Sigmoid colon (tissue), 7 donors: Measurements from ENCODE around the gene CEMP1. TPM values are rescaled to one million over a fixed set of nuclear protein-coding genes. Genes with fewer than 3 reads are reported as not detected.

Source experiments
- DNase-seq: peaks from one replicate; pipeline ENCODE4 v3.0.0-alpha.2; 2019
- H3K27ac ChIP-seq, 4 donors: fragments of 200-600 bp; sonication (generic); one replicate each; pipeline ENCODE4 v1.5.1; 2016 to 2019; ENCODE audit warnings: mild to moderate bottlenecking in 1 of 4
- H3K27me3 ChIP-seq, 3 donors: fragments of 200-600 bp; sonication (generic); one replicate each; pipeline ENCODE4 v1.5.1; 2019; ENCODE audit warnings: mild to moderate bottlenecking in 1 of 3
- H3K36me3 ChIP-seq, 4 donors: fragments of 200-600 bp; sonication (generic); one replicate each; pipeline ENCODE4 v1.5.1; 2016 to 2019
- H3K4me1 ChIP-seq, 4 donors: fragments of 200-600 bp; sonication (generic); one replicate each; pipeline ENCODE4 v1.5.1; 2017 to 2019
- H3K4me3 ChIP-seq, 4 donors: fragments of 200-600 bp; sonication (generic); one replicate each; pipeline ENCODE4 v1.5.1; 2017 to 2019; ENCODE audit warnings: mild to moderate bottlenecking in 2 of 4, moderate library complexity in 1 of 4
- H3K9me3 ChIP-seq, 4 donors: fragments of 200-600 bp in 3 of 4; sonication (generic) in 3 of 4; one replicate each; pipeline versions ENCODE4 v1.5.1 to v1.6.1; 2013 to 2019
- EP300 ChIP-seq, 4 donors: sonication (generic); formaldehyde crosslinking; IDR thresholded peaks; one replicate each; pipeline ENCODE4 v1.6.1; 2017; ENCODE audit warnings: antibody characterized with exemption in 4 of 4
- POLR2A ChIP-seq, 2 donors: fragments of 450-650 bp; IDR thresholded peaks; one replicate each; pipeline ENCODE4 v1.6.1; 2016; ENCODE audit warnings: antibody characterized with exemption in 2 of 2, mild to moderate bottlenecking in 2 of 2, moderate library complexity in 2 of 2
- POLR2AphosphoS5 ChIP-seq, 4 donors: sonication (generic); formaldehyde crosslinking; IDR thresholded peaks; one replicate each; pipeline ENCODE4 v1.6.1; 2017; ENCODE audit warnings: antibody characterized with exemption in 4 of 4
- WGBS, 2 donors: extraction: QIAGEN DNeasy Blood & Tissue Kit; methylation state at CpG; one replicate each; pipeline ENCODE4 v1.1.7; 2013; 5-methylcytosine and 5-hydroxymethylcytosine counted together
- intact Hi-C: fragments of 100-400 bp; cut with DNase I; formaldehyde crosslinking; loops from one replicate; pipeline ENCODE4 v1.15.1; 2023
- polyA plus RNA-seq, 3 donors: library from polyadenylated mRNA; stranded (reverse); fragments of 200-250 nt; gene quantifications; one replicate each; pipeline ENCODE4 v1.2.3, GENCODE V29; 2013
- total RNA-seq, 4 donors: library from RNA; depleted of rRNA; stranded (reverse); fragments of >200 nt; gene quantifications; one replicate each; pipeline ENCODE4 v1.1.0, GENCODE V29; 2016
- TF ChIP-seq, protein P1 (sequence below), 4 experiments: fragments of 450-650 bp in 3 of 4; fragments of 200-600 bp in 1 of 4; IDR thresholded peaks; one replicate each; pipeline ENCODE4 v1.5.1; 2016 to 2019; ENCODE audit warnings: antibody characterized with exemption in 4 of 4, mild to moderate bottlenecking in 3 of 4, moderate library complexity in 2 of 4
- donor health status: healthy with polysubstance abuse.
- donor health status: Bipolar disorder and iron deficiency.
- donor health status: healthy.

The CEMP1 gene
- total and polyA plus RNA-seq, 7 donors = 0.90 to 1.2 TPM; not detected in 5

DNA sequence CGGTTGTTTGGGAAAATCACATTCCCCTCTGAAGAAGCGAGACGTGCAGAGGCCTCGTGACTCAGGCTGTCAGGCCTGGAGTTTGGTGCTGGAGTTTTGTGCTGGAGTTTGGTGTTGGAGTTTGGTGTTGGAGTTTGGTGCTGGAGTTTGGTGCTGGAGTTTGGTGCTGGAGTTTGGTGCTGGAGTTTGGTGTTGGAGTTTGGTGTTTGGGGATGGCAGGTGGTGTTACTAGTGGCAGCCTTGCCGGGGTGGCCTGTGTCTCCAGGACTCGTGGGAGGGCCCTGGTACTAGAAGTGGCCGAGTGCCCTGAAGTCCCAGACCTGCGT, 43.7 kb downstream of the CEMP1 start:
- no peak for DNase-seq
- WGBS, 2 donors = 59 to 77% methylated on average over 8 of the region's 8 CpGs
- Histone ChIP-seq H3K9me3 (no peaks in the 10 kb centered on the region), H3K27ac (no peak overlapping the region), H3K27me3 (no peaks in the 10 kb centered on the region), H3K36me3 (peaks cover 0 to 8% (median 0%) of the 10 kb centered on the region in 4 donors), H3K4me3 (no peak overlapping the region), H3K4me1 (peaks cover 0 to 23% (median 20%) of the 10 kb centered on the region in 4 donors)
- intact Hi-C loops = no loop called here
- TF ChIP-seq POLR2AphosphoS5 (IDR thresholded peaks at IDR 0.05) (no peak), POLR2A (IDR thresholded peaks at IDR 0.05) (no peak), EP300 (IDR thresholded peaks at IDR 0.05) (no peak)
- TF ChIP-seq, protein P1, sequence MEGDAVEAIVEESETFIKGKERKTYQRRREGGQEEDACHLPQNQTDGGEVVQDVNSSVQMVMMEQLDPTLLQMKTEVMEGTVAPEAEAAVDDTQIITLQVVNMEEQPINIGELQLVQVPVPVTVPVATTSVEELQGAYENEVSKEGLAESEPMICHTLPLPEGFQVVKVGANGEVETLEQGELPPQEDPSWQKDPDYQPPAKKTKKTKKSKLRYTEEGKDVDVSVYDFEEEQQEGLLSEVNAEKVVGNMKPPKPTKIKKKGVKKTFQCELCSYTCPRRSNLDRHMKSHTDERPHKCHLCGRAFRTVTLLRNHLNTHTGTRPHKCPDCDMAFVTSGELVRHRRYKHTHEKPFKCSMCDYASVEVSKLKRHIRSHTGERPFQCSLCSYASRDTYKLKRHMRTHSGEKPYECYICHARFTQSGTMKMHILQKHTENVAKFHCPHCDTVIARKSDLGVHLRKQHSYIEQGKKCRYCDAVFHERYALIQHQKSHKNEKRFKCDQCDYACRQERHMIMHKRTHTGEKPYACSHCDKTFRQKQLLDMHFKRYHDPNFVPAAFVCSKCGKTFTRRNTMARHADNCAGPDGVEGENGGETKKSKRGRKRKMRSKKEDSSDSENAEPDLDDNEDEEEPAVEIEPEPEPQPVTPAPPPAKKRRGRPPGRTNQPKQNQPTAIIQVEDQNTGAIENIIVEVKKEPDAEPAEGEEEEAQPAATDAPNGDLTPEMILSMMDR (IDR thresholded peaks at IDR 0.05) = no peak

DNA sequence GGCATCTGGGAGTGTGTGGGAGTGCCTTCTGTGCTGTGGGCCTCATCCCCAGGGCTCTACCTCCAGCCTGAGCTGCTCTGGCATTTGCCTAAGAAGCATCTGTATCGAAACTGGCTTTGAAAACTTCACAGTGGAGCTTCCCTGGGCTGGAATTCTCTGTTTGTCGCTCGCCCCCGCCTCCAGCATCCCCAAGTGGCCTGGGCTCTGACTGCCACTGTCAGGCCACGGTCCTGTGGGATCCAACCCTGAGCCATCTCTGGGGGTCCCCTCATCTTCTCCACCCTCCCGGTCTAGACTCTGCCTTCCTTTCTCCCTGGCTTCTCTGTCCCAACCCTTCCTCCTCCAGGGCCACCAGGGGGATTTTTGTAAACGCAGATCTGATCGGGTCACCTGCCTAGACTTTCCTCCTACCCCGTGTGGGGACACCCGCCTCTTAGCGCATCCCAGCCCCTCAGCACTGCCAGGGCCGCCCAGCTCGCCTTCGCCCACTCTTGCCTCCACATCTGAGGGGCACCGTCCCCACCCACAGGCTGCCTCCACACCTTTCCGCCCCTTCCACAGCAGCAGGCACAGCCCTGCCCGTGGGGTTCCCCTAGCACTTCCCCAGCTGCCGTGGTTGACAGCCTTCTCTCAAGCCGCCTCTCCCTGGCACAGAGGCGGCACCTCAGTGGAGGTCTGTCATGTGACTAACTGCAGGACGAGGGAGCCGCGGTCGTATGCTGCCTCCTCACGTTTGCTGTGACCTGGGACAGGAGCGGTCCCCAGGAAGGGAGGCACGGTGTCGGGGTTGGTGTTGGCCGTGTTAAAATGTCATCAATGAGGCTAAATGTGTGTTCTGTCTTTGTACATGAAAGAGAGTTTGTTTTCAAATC, 44.3 kb downstream of the CEMP1 start:
- H3K36me3 ChIP-seq = peaks cover 0 to 8% (median 0%) of the 10 kb centered on the region in 4 donors
- no peak overlapping the region for H3K27ac ChIP-seq
- no peak for DNase-seq
- 40 to 50% methylated on average over 29 of the region's 29 CpGs for WGBS, 2 donors
- H3K4me3 ChIP-seq = no peak overlapping the region
- H3K9me3 ChIP-seq = no peaks in the 10 kb centered on the region
- peaks cover 0 to 29% (median 25%) of the 10 kb centered on the region in 4 donors for H3K4me1 ChIP-seq
- TF ChIP-seq EP300 (IDR thresholded peaks at IDR 0.05) (no peak), POLR2A (IDR thresholded peaks at IDR 0.05) (no peak), POLR2AphosphoS5 (IDR thresholded peaks at IDR 0.05) (no peak)
- TF ChIP-seq, protein P1 (IDR thresholded peaks at IDR 0.05) = no peak
- no peaks in the 10 kb centered on the region for H3K27me3 ChIP-seq
- intact Hi-C loops = no loop called here

DNA sequence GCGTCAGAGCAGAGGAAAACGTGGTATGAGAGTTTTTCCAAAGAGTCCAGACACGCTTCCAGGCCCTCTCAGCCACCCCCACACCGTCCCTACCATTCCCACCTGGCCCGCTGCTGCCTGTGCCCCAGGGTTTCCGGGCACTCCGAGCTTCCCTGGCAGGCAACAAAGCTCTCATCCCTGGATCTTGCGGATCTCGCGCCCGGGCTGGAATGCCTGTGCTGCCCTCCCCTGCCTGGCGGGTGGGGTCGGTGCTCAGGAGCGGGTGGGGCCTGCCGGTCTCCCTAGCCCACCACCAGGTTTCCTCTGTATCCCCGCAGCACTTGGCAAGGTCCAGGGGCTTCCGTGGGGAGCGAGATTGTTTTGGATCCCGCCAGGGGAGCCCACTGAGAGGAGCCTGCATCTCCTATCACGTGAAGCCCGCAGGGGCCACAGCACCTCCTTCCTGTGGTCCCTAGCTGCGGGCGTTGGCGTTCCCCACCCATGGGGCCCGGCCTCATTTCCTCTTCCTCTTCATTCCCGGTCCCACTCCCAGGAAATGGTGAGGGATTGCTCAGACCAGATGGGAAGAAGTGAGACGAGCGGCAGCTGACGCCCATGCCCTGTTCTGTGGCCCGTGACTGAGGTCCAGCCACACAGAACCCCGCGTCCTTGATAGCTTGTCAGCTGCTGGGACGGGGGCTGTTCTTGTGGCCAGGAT, 45.2 kb downstream of the CEMP1 start:
- no peaks in the 10 kb centered on the region for H3K9me3 ChIP-seq
- DNase-seq = no peak
- peaks cover 0 to 30% (median 26%) of the 10 kb centered on the region in 4 donors for H3K4me1 ChIP-seq
- peaks cover 0 to 8% (median 0%) of the 10 kb centered on the region in 4 donors for H3K36me3 ChIP-seq
- H3K4me3 ChIP-seq = no peak overlapping the region
- TF ChIP-seq EP300 (IDR thresholded peaks at IDR 0.05) (no peak), POLR2AphosphoS5 (IDR thresholded peaks at IDR 0.05) (no peak), POLR2A (IDR thresholded peaks at IDR 0.05) (no peak)
- TF ChIP-seq, protein P1 (IDR thresholded peaks at IDR 0.05) = no peak
- 84% methylated on average over 33 of the region's 33 CpGs for WGBS, 2 donors
- intact Hi-C loops = no loop called here
- no peak overlapping the region for H3K27ac ChIP-seq
- no peaks in the 10 kb centered on the region for H3K27me3 ChIP-seq

DNA sequence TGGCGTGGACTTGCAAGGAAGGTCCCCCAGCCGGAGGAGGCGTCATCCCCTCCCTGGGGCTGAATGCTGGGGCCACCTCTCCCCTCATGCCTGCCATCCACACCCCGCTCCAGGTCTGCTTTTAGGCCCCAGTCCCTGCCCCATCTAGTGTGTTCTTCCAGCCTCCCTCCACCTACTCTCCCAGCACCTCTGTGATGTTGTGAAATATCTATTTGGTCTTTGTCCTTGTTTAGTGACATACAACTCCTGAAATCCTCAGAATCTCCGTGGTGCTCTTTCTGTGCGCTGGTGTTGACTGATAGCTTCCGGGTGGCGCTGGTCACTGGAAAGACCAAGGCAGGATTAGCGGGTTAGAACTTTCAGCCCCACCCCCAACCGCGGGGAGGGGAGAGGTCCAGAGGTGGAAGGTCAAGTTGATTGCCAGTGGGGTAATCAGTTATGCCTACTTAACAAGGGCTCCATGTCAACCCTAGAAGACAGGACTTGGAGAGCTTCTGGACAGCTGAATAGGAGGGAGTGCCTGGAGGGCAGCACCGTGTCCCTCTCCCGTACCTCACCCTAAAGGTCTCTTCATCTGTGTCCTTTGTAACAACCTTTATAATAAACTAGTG, 46.2 kb downstream of the CEMP1 start:
- no peaks in the 10 kb centered on the region for H3K9me3 ChIP-seq
- no peak for DNase-seq
- H3K4me3 ChIP-seq = no peak overlapping the region

More for the DNA sequence above, 46.2 kb downstream of the CEMP1 start:
- H3K36me3 ChIP-seq = peaks cover 0 to under 1% (median 0%) of the 10 kb centered on the region in 4 donors
- no peak overlapping the region for H3K27ac ChIP-seq
- intact Hi-C loops = loop anchor here (5.0 kb wide), 1 partner anchor 58 kb away; the partner anchor contains the start of gene CCNF
- TF ChIP-seq, protein P1 (IDR thresholded peaks at IDR 0.05) = no peak
- no peak for TF ChIP-seq POLR2A (IDR thresholded peaks at IDR 0.05)
- no peak for TF ChIP-seq EP300 (IDR thresholded peaks at IDR 0.05)
- TF ChIP-seq POLR2AphosphoS5 (IDR thresholded peaks at IDR 0.05) = no peak
- WGBS, 2 donors = 86 to 89% methylated on average over 13 of the region's 13 CpGs
- peaks cover 0 to 30% (median 26%) of the 10 kb centered on the region in 4 donors for H3K4me1 ChIP-seq
- H3K27me3 ChIP-seq = no peaks in the 10 kb centered on the region
